Kidney (tissue), 14 donors: ENCODE measurements around the gene ZSWIM6. TPM values are rescaled to one million over a fixed set of nuclear protein-coding genes. Genes with fewer than 3 reads are reported as not detected.

ENCODE experiments used
- DNase-seq, 5 donors: peaks; one replicate each; pipeline ENCODE4 v3.0.0-alpha.2; 2013 to 2020
- FAIRE-seq: peaks from 2 replicates; lab custom pipeline; 2012; peaks lifted over from hg19 to GRCh38; lab: Jason Lieb, UNC
- H3K27ac ChIP-seq, 2 donors: one replicate each; pipeline ENCODE4 v1.7.0; 2013; ENCODE audit warnings: low read depth in 2 of 2, low read length in 2 of 2, inconsistent platforms in 1 of 2
- H3K27me3 ChIP-seq: one replicate; pipeline ENCODE4 v1.7.1; 2013; ENCODE audit warnings: low read length, inconsistent platforms; ENCODE audit not compliant: control insufficient read depth, insufficient read depth
- H3K36me3 ChIP-seq, 3 donors: one replicate each; pipeline versions ENCODE4 v1.7.0 to v1.7.1; 2013; ENCODE audit warnings: low read length in 3 of 3, control low read depth in 1 of 3, inconsistent platforms in 1 of 3; ENCODE audit not compliant: insufficient read depth in 3 of 3, control insufficient read depth in 2 of 3
- H3K4me1 ChIP-seq, 3 donors: one replicate each; pipeline versions ENCODE4 v1.7.0 to v1.7.1; 2013; ENCODE audit warnings: low read length in 3 of 3, inconsistent platforms in 1 of 3, low read depth in 1 of 3; ENCODE audit not compliant: control insufficient read depth in 2 of 3, insufficient read depth in 2 of 3
- H3K4me3 ChIP-seq, 3 donors: one replicate each; pipeline versions ENCODE4 v1.7.0 to v1.8.1; 2013; ENCODE audit warnings: low read length in 3 of 3, control low read depth in 1 of 3, inconsistent platforms in 1 of 3
- H3K9ac ChIP-seq, 3 donors: one replicate each; pipeline versions ENCODE4 v1.7.0 to v1.7.1; 2013; ENCODE audit warnings: low read length in 3 of 3, control low read depth in 1 of 3, inconsistent platforms in 1 of 3
- H3K9me3 ChIP-seq, 3 donors: one replicate each; pipeline versions ENCODE4 v1.7.0 to v1.7.1; 2013; ENCODE audit warnings: low read length in 3 of 3, control low read depth in 1 of 3, inconsistent platforms in 1 of 3; ENCODE audit not compliant: control insufficient read depth in 2 of 3, insufficient read depth in 1 of 3
- intact Hi-C: fragments of 100-400 bp; cut with DNase I; formaldehyde crosslinking; loops from one replicate; pipeline ENCODE4 v1.11.1; 2022
- polyA plus RNA-seq: library from polyadenylated mRNA; stranded (reverse); fragments of 350-450 nt; fragmentation: Illumina TruSeq; extraction: RNeasy Lipid Tissue Mini Kit (QIAGEN cat#74804); gene quantifications from one replicate; pipeline ENCODE4 v1.2.3, GENCODE V29; 2014; ENCODE audit warnings: low read depth, low replicate concordance; ENCODE audit not compliant: insufficient read depth
- total RNA-seq: library from RNA; stranded (reverse); fragmentation: NEBNext Ultra II Directional; extraction: Animal tissue kit (Norgen Biotek cat#: 25700); gene quantifications from one replicate; pipeline ENCODE4 v1.2.1, GENCODE V29; 2021
- TF ChIP-seq, protein P1 (sequence below): IDR thresholded peaks from 3 replicates; pipeline ENCODE4 v1.5.1; 2012; ENCODE audit warnings: mild to moderate bottlenecking, moderate library complexity, borderline replicate concordance; ENCODE audit not compliant: insufficient read depth; ENCODE audit errors: extremely low read depth
- donor health status: control.
- donor health status: control.
- donor health status: control.
- donor health status: control.
- donor health status: control.
- donor health status: DM: yes; HTN: yes; CAD: no.
- donor health status: Normal renal cell carcinoma (clear cell type).

The ZSWIM6 gene
- total and polyA plus RNA-seq, 2 donors from 2014 or later, result 2.9 to 20.3 TPM

DNA sequence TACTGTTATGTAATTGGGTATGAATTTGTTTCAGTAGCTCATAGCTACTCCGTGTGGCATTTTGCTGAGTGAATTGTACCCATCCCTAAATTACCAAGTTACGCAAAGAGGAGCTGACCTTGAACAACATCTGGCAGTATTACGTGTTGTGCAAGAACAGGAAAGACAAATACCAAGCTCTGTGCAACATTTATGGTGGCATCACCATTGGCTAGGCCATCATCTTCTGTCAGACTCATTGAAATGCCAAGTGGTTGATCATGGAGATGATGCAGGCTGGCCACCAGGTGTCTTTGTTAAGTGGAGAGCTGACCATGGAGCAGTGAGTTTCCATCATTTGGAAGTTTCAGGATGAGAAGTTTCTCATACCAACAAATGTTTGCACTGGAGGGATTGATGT is 15.0 kb downstream of the ZSWIM6 start:
- Histone ChIP-seq H3K4me3 (no peak overlapping the region), H3K27ac (no peak overlapping the region), H3K4me1 (peaks cover 0 to 19% (median 3%) of the 10 kb centered on the region in 3 donors), H3K9me3 (no peaks in the 10 kb centered on the region), H3K36me3 (no peaks in the 10 kb centered on the region), H3K9ac (no peak overlapping the region), H3K27me3 (no peaks in the 10 kb centered on the region)
- no peak for FAIRE-seq
- TF ChIP-seq, protein P1, sequence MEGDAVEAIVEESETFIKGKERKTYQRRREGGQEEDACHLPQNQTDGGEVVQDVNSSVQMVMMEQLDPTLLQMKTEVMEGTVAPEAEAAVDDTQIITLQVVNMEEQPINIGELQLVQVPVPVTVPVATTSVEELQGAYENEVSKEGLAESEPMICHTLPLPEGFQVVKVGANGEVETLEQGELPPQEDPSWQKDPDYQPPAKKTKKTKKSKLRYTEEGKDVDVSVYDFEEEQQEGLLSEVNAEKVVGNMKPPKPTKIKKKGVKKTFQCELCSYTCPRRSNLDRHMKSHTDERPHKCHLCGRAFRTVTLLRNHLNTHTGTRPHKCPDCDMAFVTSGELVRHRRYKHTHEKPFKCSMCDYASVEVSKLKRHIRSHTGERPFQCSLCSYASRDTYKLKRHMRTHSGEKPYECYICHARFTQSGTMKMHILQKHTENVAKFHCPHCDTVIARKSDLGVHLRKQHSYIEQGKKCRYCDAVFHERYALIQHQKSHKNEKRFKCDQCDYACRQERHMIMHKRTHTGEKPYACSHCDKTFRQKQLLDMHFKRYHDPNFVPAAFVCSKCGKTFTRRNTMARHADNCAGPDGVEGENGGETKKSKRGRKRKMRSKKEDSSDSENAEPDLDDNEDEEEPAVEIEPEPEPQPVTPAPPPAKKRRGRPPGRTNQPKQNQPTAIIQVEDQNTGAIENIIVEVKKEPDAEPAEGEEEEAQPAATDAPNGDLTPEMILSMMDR, result no peak
- DNase-seq, result no peak
- intact Hi-C loops, result no loop called here

DNA sequence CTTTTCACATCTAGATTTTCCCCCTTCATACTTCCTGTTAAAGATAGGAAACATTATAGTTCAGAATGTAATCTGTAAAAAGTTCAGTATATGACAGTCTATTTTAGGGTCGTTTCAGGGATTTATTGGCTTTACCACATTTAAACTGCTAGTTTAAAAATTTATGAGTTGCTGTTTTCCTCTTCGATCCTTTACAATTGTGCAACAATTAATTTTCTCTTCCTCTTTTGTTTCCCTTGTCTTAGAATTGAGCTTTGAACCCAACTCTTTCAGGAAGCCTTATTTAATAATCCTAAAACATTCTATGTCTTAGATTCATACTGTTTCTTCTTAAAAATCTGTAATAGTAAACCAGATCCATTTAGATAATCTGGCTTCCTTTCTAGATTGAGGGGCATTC is 16.4 kb downstream of the ZSWIM6 start:
- H3K4me1 ChIP-seq, result peaks cover 0 to 18% (median 9%) of the 10 kb centered on the region in 3 donors
- no peaks in the 10 kb centered on the region for H3K36me3 ChIP-seq
- DNase-seq (no peak), FAIRE-seq (no peak)
- no peak overlapping the region for H3K27ac ChIP-seq
- intact Hi-C loops, result no loop called here
- TF ChIP-seq, protein P1, result no peak
- H3K4me3 ChIP-seq, result no peak overlapping the region
- H3K9ac ChIP-seq, result no peak overlapping the region
- H3K9me3 ChIP-seq, result no peaks in the 10 kb centered on the region
- H3K27me3 ChIP-seq, result no peaks in the 10 kb centered on the region

DNA sequence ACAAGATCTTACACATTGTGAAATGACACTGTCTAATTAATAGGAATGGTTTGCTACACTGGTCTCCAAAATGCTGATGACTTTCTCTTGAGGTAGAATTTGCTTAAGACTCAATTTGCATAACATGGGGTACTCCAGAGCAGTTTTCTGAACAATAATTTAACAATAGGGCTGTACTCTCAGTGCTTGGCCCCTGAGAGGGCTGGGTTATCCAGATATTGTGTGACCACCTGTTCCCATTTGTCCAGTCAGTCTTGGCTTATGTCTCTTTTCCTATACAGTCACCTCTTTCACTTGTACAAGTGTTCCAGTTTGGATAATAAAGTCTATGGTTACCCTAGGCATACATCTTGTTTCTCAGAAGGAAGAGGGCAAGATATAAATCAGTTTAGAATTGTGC is 17.9 kb downstream of the ZSWIM6 start:
- Histone ChIP-seq H3K27me3 (no peaks in the 10 kb centered on the region), H3K9me3 (no peaks in the 10 kb centered on the region), H3K36me3 (no peaks in the 10 kb centered on the region), H3K4me3 (no peak overlapping the region), H3K27ac (no peak overlapping the region), H3K9ac (no peak overlapping the region), H3K4me1 (peaks cover 0 to 8% (median 6%) of the 10 kb centered on the region in 3 donors)
- intact Hi-C loops, result no loop called here
- no peak for FAIRE-seq
- DNase-seq, result no peak
- TF ChIP-seq, protein P1, result no peak

GRCh38 chr5:61350535-61350934 is 18.5 kb downstream of the ZSWIM6 start:
- no peak for FAIRE-seq
- TF ChIP-seq, protein P1, result no peak

More at GRCh38 chr5:61350535-61350934, 18.5 kb downstream of the ZSWIM6 start:
- no peak for DNase-seq
- no peak overlapping the region for H3K4me3 ChIP-seq
- no peak overlapping the region for H3K9ac ChIP-seq
- H3K9me3 ChIP-seq, result no peaks in the 10 kb centered on the region
- intact Hi-C loops, result no loop called here
- H3K4me1 ChIP-seq, result peaks cover 0 to 8% (median 6%) of the 10 kb centered on the region in 3 donors
- no peaks in the 10 kb centered on the region for H3K36me3 ChIP-seq
- H3K27me3 ChIP-seq, result no peaks in the 10 kb centered on the region
- no peak overlapping the region for H3K27ac ChIP-seq
